ENCODE results near the gene HAVCR2.
A peak's percentile ranks its signal among the peaks of the same experiment; 100 is the strongest.

DNA sequence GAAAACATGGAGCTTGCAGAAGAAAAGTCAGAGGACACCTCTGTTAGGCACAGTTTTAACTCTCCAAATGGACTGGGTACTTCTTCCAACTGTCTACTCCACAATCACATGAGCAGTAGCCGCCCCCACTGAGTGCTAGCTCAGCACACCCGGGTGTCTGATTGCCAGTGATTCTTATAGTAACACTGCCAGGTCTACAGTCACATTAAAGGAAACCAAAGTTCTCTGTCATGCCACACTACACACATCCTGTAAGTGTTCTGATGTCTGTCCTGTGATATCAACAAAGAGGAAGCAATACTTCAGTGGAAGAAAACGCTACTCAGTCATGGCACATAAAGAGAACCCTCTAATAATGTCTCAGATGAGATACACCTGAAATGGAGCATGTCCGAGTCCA, at the start of gene HAVCR2:
- TF ChIP-seq POLR2A (IDR thresholded peaks at IDR 0.05), result peak in 1 of 3 donors; percentile 83
- TF ChIP-seq, protein P1, sequence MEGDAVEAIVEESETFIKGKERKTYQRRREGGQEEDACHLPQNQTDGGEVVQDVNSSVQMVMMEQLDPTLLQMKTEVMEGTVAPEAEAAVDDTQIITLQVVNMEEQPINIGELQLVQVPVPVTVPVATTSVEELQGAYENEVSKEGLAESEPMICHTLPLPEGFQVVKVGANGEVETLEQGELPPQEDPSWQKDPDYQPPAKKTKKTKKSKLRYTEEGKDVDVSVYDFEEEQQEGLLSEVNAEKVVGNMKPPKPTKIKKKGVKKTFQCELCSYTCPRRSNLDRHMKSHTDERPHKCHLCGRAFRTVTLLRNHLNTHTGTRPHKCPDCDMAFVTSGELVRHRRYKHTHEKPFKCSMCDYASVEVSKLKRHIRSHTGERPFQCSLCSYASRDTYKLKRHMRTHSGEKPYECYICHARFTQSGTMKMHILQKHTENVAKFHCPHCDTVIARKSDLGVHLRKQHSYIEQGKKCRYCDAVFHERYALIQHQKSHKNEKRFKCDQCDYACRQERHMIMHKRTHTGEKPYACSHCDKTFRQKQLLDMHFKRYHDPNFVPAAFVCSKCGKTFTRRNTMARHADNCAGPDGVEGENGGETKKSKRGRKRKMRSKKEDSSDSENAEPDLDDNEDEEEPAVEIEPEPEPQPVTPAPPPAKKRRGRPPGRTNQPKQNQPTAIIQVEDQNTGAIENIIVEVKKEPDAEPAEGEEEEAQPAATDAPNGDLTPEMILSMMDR (IDR thresholded peaks at IDR 0.05 in 8 of 11, conservative IDR thresholded peaks at IDR 0.05 in 3 of 11), result no peak
- peak in 1 of 3 donors; percentile 93 for TF ChIP-seq POLR2AphosphoS5 (IDR thresholded peaks at IDR 0.05)
